ENCODE measurements around the gene MOB2.

The MOB2 gene

GRCh38 chr11:1461826-1462697 is 24.5 kb downstream of the MOB2 start:
- Histone ChIP-seq H3K4me3 (ENCODE audit: low read length) (no peak overlapping the region), H3K27me3 (ENCODE audit: control insufficient read depth, insufficient read depth, low read length) (no peaks in the 10 kb centered on the region), H3K9ac (ENCODE audit: low read depth, low read length) (no peak overlapping the region), H3K36me3 (ENCODE audit: insufficient read depth, low read length) (no peaks in the 10 kb centered on the region), H3K4me1 (ENCODE audit: control insufficient read depth, insufficient read depth, low read length) (peaks cover 6% of the 10 kb centered on the region), H3K9me3 (replicated peaks; ENCODE audit: low read length) (no peaks in the 10 kb centered on the region), H3K4me2 (ENCODE audit: low read length) (no peak overlapping the region)

DNA sequence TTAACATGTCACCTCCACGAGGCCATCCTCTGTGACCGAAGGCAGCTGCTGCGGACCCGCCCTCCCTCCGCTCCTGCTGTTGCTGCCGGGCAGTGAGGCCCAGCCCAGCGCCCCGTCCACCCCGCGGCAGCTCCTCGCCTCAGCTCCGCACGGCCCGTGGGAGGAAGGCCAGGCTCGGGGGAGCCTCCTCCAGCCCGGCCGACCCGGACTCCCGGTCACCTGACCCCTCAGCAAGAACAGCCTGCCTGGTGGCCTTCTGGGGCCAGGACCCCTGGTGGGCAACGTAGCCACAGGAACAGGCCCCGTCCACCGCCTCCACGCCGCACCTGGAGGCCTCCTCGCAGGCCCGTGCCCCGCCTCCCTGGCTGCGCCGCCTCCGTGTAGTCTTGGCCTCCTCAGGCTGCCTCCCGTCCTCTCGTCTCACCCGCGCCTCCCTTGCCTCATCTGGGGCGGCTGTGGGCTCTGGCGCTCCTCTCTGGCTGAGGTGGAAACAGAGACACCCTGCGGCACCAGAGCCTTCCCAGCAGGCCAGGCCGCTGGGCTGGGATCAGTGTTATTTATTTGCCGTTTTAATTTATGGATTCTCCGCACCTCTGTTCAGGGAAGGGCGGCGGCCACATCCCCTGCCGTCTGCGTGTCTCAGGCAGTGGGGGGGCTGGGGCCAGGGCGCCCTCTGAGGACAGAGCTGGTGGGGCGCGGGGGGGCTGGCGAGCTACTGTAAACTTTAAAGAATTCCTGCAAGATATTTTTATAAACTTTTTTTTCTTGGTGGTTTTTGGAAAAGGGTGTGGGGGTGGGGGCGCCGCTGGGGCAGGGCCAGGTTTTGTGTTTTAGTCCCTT is 25.4 kb downstream of the MOB2 start:
- Histone ChIP-seq H3K36me3 (ENCODE audit: insufficient read depth, low read length) (no peaks in the 10 kb centered on the region), H3K4me1 (ENCODE audit: control insufficient read depth, insufficient read depth, low read length) (peaks cover 6% of the 10 kb centered on the region), H3K9ac (ENCODE audit: low read depth, low read length) (no peak overlapping the region), H3K27me3 (ENCODE audit: control insufficient read depth, insufficient read depth, low read length) (no peaks in the 10 kb centered on the region), H3K4me2 (ENCODE audit: low read length) (peak overlapping the region; percentile 69), H3K9me3 (replicated peaks; ENCODE audit: low read length) (no peaks in the 10 kb centered on the region), H3K4me3 (ENCODE audit: low read length) (no peak overlapping the region)

DNA sequence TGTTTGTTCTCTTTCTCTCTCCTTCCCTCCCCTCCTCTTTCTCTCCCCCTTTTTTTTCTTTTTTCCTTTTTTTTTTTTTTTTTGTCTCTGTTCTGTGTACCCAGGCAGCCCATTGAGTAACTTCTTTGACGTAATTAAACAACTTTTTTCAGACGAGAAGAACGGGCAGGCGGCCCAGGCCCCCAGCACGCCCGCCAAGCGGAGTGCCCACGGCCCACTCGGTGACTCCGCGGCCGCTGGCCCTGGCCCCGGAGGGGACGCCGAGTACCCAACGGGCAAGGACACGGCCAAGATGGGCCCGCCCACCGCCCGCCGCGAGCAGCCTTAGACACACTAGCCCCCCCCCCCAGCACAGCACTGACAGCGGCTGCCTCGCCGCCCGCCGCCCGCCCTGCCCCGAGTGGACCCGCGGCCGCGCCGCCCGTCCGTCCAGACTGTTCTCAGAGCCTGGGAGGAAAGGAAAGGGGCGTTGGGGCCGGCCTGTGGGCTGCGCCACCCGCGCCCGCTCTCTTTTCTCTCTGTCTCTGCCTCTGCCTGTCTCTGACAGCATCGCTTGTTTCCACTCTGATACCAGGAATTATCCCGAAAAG is 26.1 kb downstream of the MOB2 start:
- H3K9ac ChIP-seq (ENCODE audit: low read depth, low read length) = no peak overlapping the region
- no peaks in the 10 kb centered on the region for H3K9me3 ChIP-seq (replicated peaks; ENCODE audit: low read length)
- no peaks in the 10 kb centered on the region for H3K27me3 ChIP-seq (ENCODE audit: control insufficient read depth, insufficient read depth, low read length)
- peak overlapping the region; percentile 69 for H3K4me2 ChIP-seq (ENCODE audit: low read length)
- peaks cover 6% of the 10 kb centered on the region for H3K4me1 ChIP-seq (ENCODE audit: control insufficient read depth, insufficient read depth, low read length)
- no peaks in the 10 kb centered on the region for H3K36me3 ChIP-seq (ENCODE audit: insufficient read depth, low read length)
- H3K4me3 ChIP-seq (ENCODE audit: low read length) = no peak overlapping the region

GRCh38 chr11:1459764-1460395 is 26.7 kb downstream of the MOB2 start:
- Histone ChIP-seq H3K27me3 (ENCODE audit: control insufficient read depth, insufficient read depth, low read length) (peaks cover under 1% of the 10 kb centered on the region), H3K4me2 (ENCODE audit: low read length) (no peak overlapping the region), H3K9ac (ENCODE audit: low read depth, low read length) (no peak overlapping the region), H3K36me3 (ENCODE audit: insufficient read depth, low read length) (no peaks in the 10 kb centered on the region), H3K4me3 (ENCODE audit: low read length) (no peak overlapping the region), H3K4me1 (ENCODE audit: control insufficient read depth, insufficient read depth, low read length) (peaks cover 6% of the 10 kb centered on the region), H3K9me3 (replicated peaks; ENCODE audit: low read length) (no peaks in the 10 kb centered on the region)

- H3K4me1 ChIP-seq (ENCODE audit: control insufficient read depth, insufficient read depth, low read length) = peaks cover 6% of the 10 kb centered on the region
- H3K27me3 ChIP-seq (ENCODE audit: control insufficient read depth, insufficient read depth, low read length) = peaks cover 8% of the 10 kb centered on the region
- no peaks in the 10 kb centered on the region for H3K36me3 ChIP-seq (ENCODE audit: insufficient read depth, low read length)
- H3K9me3 ChIP-seq (replicated peaks; ENCODE audit: low read length) = no peaks in the 10 kb centered on the region
- no peak overlapping the region for H3K4me3 ChIP-seq (ENCODE audit: low read length)
- H3K4me2 ChIP-seq (ENCODE audit: low read length) = no peak overlapping the region
- no peak overlapping the region for H3K9ac ChIP-seq (ENCODE audit: low read depth, low read length)
Observed at GRCh38 chr11:1459219-1459575, 27.4 kb downstream of the MOB2 start.

DNA sequence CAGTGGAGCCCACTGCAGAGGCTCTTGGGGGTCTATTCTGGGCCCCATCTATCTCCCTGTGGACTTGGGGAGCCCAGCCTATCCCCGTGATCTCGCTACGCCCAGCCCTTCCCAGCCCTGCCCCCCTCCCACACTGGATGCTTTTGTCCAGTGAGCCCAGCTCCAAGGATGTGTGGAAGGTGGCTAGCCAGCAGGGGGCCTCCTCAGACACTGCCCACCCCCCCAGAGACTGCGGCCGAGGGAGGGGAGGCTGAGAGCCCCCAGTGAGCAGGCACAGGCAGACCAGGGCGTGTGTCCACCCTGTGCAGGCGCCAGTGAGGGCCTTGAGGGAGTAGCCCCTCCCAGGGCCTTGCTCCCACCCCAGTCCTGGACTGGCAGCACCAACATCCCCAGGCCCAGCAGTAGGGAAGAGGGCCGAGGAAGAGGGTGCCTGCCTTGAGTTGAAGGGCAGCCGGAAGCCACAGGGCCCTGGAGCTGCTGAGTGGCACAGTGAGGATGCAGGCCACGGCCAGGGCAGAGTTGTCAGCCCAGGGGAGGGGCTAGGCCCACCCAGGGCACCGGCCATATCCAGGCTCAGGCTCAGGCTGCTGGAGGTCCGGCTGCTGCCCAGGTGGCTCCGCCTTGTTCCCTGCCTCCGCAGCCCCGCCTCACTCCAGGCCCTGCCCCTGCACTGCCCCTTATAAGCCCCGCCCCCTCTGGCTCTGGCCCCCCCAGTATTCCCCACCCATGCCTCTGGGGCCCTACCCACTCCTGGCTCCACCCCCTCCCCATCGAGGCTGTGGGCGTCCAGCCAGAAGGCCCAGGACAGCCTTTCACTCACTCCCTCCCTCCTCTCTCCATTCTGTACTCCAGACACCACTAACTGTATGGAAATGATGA is 28.0 kb downstream of the MOB2 start:
- H3K4me3 ChIP-seq (ENCODE audit: low read length) = no peak overlapping the region
- peaks cover 14% of the 10 kb centered on the region for H3K27me3 ChIP-seq (ENCODE audit: control insufficient read depth, insufficient read depth, low read length)
- H3K4me1 ChIP-seq (ENCODE audit: control insufficient read depth, insufficient read depth, low read length) = peaks cover 6% of the 10 kb centered on the region
- no peaks in the 10 kb centered on the region for H3K36me3 ChIP-seq (ENCODE audit: insufficient read depth, low read length)
- H3K4me2 ChIP-seq (ENCODE audit: low read length) = no peak overlapping the region
- no peak overlapping the region for H3K9ac ChIP-seq (ENCODE audit: low read depth, low read length)
- no peaks in the 10 kb centered on the region for H3K9me3 ChIP-seq (replicated peaks; ENCODE audit: low read length)

DNA sequence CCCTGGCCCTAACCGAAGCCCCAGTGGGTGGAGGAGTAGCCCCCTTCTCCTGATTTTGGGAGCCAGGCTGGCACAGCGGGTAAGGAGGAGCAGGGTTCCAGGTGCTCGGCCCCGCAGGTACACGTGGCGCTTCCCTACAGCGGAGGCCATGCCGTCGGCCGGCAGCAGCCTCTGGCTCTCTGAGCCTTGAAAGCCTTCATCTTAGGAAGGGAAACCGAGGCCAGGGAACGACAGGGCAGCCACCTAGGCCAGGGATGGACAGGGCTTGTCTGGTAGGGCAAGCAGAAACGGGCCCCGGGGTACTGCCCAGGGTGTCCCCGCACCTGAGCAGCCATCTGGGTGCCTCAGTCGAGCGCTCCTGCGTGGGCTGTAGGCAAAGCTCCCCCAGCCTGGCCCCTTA is 28.7 kb downstream of the MOB2 start:
- no peak overlapping the region for H3K9ac ChIP-seq (ENCODE audit: low read depth, low read length)
- H3K4me3 ChIP-seq (ENCODE audit: low read length) = no peak overlapping the region
- H3K4me2 ChIP-seq (ENCODE audit: low read length) = no peak overlapping the region
- no peaks in the 10 kb centered on the region for H3K36me3 ChIP-seq (ENCODE audit: insufficient read depth, low read length)
- peaks cover 6% of the 10 kb centered on the region for H3K4me1 ChIP-seq (ENCODE audit: control insufficient read depth, insufficient read depth, low read length)
- H3K9me3 ChIP-seq (replicated peaks; ENCODE audit: low read length) = no peaks in the 10 kb centered on the region
- peaks cover 20% of the 10 kb centered on the region for H3K27me3 ChIP-seq (ENCODE audit: control insufficient read depth, insufficient read depth, low read length)

GRCh38 chr11:1457326-1457680 is 29.3 kb downstream of the MOB2 start:
- Histone ChIP-seq H3K4me3 (ENCODE audit: low read length) (no peak overlapping the region), H3K9me3 (replicated peaks; ENCODE audit: low read length) (no peaks in the 10 kb centered on the region), H3K9ac (ENCODE audit: low read depth, low read length) (no peak overlapping the region)

DNA sequence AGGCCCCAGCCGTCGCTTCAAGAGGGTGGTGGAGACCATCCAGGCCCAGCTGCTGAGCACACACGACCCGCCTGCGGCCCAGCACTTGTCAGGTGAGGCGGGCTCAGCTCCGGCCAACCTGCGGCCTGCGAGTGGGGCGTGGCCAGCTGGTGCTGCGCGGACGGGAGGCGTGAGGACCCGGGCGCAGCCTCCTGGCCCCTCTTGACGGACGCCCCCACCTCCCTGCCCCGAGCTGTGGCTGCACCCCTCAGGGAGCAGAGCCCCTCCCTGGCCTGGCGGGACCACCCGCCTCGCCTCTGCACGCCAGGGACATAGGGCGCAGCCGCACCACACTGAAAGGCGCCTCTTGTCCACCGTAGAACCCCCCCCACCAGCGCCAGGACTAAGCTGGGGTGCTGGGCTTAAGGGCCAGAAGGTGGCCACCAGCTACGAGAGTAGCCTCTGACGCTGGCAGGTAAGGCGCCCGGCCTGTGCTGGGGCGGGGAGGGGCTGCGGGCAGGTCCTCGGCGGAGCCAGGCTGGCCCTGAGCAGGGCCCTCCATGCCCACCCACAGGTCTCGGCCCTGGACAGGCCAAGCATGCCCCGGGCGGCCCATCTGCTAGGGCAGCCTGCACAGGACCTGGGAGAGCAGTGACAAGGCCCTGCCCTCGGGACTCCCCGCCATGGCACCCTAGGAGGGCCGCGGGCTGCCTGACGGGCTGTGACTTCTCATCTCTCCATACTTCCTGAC is 29.8 kb downstream of the MOB2 start:
- H3K4me2 ChIP-seq (ENCODE audit: low read length) = no peak overlapping the region
- peaks cover 29% of the 10 kb centered on the region for H3K27me3 ChIP-seq (ENCODE audit: control insufficient read depth, insufficient read depth, low read length)
- H3K4me3 ChIP-seq (ENCODE audit: low read length) = no peak overlapping the region
- no peaks in the 10 kb centered on the region for H3K36me3 ChIP-seq (ENCODE audit: insufficient read depth, low read length)
- no peaks in the 10 kb centered on the region for H3K9me3 ChIP-seq (replicated peaks; ENCODE audit: low read length)
- peaks cover 6% of the 10 kb centered on the region for H3K4me1 ChIP-seq (ENCODE audit: control insufficient read depth, insufficient read depth, low read length)
- H3K9ac ChIP-seq (ENCODE audit: low read depth, low read length) = no peak overlapping the region

More at GRCh38 chr11:1457326-1457680, 29.3 kb downstream of the MOB2 start:
- Histone ChIP-seq H3K4me1 (ENCODE audit: control insufficient read depth, insufficient read depth, low read length) (peaks cover 6% of the 10 kb centered on the region), H3K36me3 (ENCODE audit: insufficient read depth, low read length) (no peaks in the 10 kb centered on the region), H3K27me3 (ENCODE audit: control insufficient read depth, insufficient read depth, low read length) (peaks cover 25% of the 10 kb centered on the region), H3K4me2 (ENCODE audit: low read length) (no peak overlapping the region)

DNA sequence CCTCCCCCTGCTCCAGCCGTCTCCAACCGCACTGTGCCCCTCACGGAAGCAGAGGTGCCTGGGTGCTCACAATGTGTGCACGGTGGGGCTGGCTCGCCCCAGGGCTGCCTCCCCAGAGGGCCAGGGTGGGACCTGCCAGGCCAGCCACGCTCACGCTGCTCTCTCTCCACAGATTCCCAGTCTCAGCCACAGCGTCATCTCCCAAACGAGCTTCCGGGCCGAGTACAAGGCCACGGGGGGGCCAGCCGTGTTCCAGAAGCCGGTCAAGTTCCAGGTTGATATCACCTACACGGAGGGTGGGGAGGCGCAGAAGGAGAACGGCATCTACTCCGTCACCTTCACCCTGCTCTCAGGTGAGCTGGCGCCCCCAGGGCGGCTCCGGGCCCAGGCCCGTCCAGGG is 30.4 kb downstream of the MOB2 start:
- no peaks in the 10 kb centered on the region for H3K9me3 ChIP-seq (replicated peaks; ENCODE audit: low read length)
- H3K9ac ChIP-seq (ENCODE audit: low read depth, low read length) = no peak overlapping the region
- H3K27me3 ChIP-seq (ENCODE audit: control insufficient read depth, insufficient read depth, low read length) = peaks cover 29% of the 10 kb centered on the region
- H3K4me3 ChIP-seq (ENCODE audit: low read length) = no peak overlapping the region
- H3K36me3 ChIP-seq (ENCODE audit: insufficient read depth, low read length) = no peaks in the 10 kb centered on the region
- H3K4me2 ChIP-seq (ENCODE audit: low read length) = no peak overlapping the region
- H3K4me1 ChIP-seq (ENCODE audit: control insufficient read depth, insufficient read depth, low read length) = peaks cover 6% of the 10 kb centered on the region
